Keratinocyte (primary cell): ENCODE measurements around the gene PRR14. TPM values are rescaled to one million over a fixed set of nuclear protein-coding genes. Genes with fewer than 3 reads are reported as not detected.

Experiments used
- DNase-seq: peaks from one replicate; pipeline ENCODE4 v3.0.0-alpha.2; 2011; ENCODE audit warnings: low read depth, missing footprints, low spot score
- FAIRE-seq: peaks from 2 replicates; lab custom pipeline; 2011; peaks lifted over from hg19 to GRCh38; lab: Jason Lieb, UNC
- H2AFZ ChIP-seq: 2 replicates; pipeline ENCODE4 v1.6.0; 2012; ENCODE audit warnings: low read length, control low read depth, inconsistent platforms; ENCODE audit not compliant: control insufficient read depth
- H3K27ac ChIP-seq: 2 replicates; pipeline ENCODE4 v1.5.1; 2011; ENCODE audit warnings: low read length; ENCODE audit not compliant: control insufficient read depth, insufficient read depth
- H3K27me3 ChIP-seq: 3 replicates; pipeline ENCODE4 v1.6.0; 2011; ENCODE audit warnings: low read length; ENCODE audit not compliant: control insufficient read depth, insufficient read depth; ENCODE audit errors: extremely low read depth
- H3K36me3 ChIP-seq, 2 experiments: 2 replicates in 1 of 2; 3 replicates in 1 of 2; pipeline ENCODE4 v1.5.1; 2011; ENCODE audit warnings: low read length in 2 of 2, mild to moderate bottlenecking in 1 of 2; ENCODE audit not compliant: control insufficient read depth in 2 of 2, insufficient read depth in 2 of 2; ENCODE audit errors: extremely low read depth in 1 of 2
- H3K4me1 ChIP-seq: 3 replicates; pipeline ENCODE4 v1.5.1; 2011; ENCODE audit warnings: low read length; ENCODE audit not compliant: control insufficient read depth, insufficient read depth; ENCODE audit errors: extremely low read depth
- H3K4me2 ChIP-seq: 3 replicates; pipeline ENCODE4 v1.6.0; 2011; ENCODE audit warnings: low read depth, low read length; ENCODE audit not compliant: control insufficient read depth, insufficient read depth; ENCODE audit errors: extremely low read depth
- H3K4me3 ChIP-seq, 3 experiments: fragments of 200-600 bp in 1 of 3; sonication (generic) in 1 of 3; 2 replicates in 2 of 3; 3 replicates in 1 of 3; pipeline ENCODE4 v1.5.1; 2011 to 2016; ENCODE audit warnings: low read length in 3 of 3, mild to moderate bottlenecking in 3 of 3, control low read depth in 2 of 3, inconsistent platforms in 1 of 3, low read depth in 1 of 3, mixed read lengths in 1 of 3, mixed run types in 1 of 3, moderate library complexity in 1 of 3; ENCODE audit not compliant: control insufficient read depth in 2 of 3, insufficient read depth in 2 of 3; ENCODE audit errors: extremely low read depth in 1 of 3
- H3K79me2 ChIP-seq: 2 replicates; pipeline ENCODE4 v1.6.0; 2012; ENCODE audit warnings: low read length; ENCODE audit not compliant: control insufficient read depth, insufficient read depth
- H3K9ac ChIP-seq: 3 replicates; pipeline ENCODE4 v1.6.0; 2011; ENCODE audit warnings: low read length; ENCODE audit not compliant: control insufficient read depth, insufficient read depth; ENCODE audit errors: extremely low read depth
- H3K9me1 ChIP-seq: 3 replicates; pipeline ENCODE4 v1.6.0; 2011; ENCODE audit warnings: low read length; ENCODE audit not compliant: control insufficient read depth, insufficient read depth; ENCODE audit errors: extremely low read depth
- H3K9me3 ChIP-seq: 2 replicates; pipeline ENCODE4 v1.5.1; 2012; ENCODE audit warnings: low read depth, low read length; ENCODE audit not compliant: control insufficient read depth
- H4K20me1 ChIP-seq: 3 replicates; pipeline ENCODE4 v1.6.0; 2011; ENCODE audit warnings: low read length; ENCODE audit not compliant: control insufficient read depth, insufficient read depth; ENCODE audit errors: extremely low read depth
- EZH2 ChIP-seq: IDR thresholded peaks from one replicate; pipeline ENCODE4 v1.6.1; 2012; ENCODE audit warnings: inconsistent platforms, mild to moderate bottlenecking, low read length, moderate library complexity
- dilution Hi-C: fragments of 300-500 bp; cut with MboI; formaldehyde crosslinking; loops from one replicate; pipeline ENCODE4 v1.7.0; 2020; ENCODE audit warnings: low sequenced_read_pairs; ENCODE audit not compliant: extremely low pct_ligation_motif_present
- polyA plus RNA-seq, 5 experiments: library from polyadenylated mRNA; depleted of rRNA in 3 of 5; stranded (reverse) in 3 of 5; stranded (forward) in 1 of 5; unstranded in 1 of 5; fragments of >200 nt; gene quantifications; 1 replicate in 1 of 5; 2 replicates in 3 of 5; 3 replicates in 1 of 5; pipeline versions ENCODE4 v1.2.1 to v1.2.3, GENCODE V29; 2011 to 2012; ENCODE audit warnings: missing spikeins in 2 of 5, low read depth in 1 of 5, low replicate concordance in 1 of 5
- TF ChIP-seq, protein P1 (sequence below), 3 experiments: IDR thresholded peaks in 1 of 3; conservative IDR thresholded peaks in 1 of 3; optimal IDR thresholded peaks in 1 of 3; 2 replicates in 2 of 3; 3 replicates in 1 of 3; pipeline versions ENCODE3 to v1.5.1; 2011; ENCODE audit warnings: low read length in 3 of 3, mild to moderate bottlenecking in 3 of 3, moderate library complexity in 2 of 3, control low read depth in 1 of 3, inconsistent platforms in 1 of 3; ENCODE audit not compliant: insufficient read depth in 2 of 3; ENCODE audit errors: extremely low read depth in 1 of 3

The PRR14 gene
- polyA plus RNA-seq, 1 donor (not counting 4 experiments of a cell fraction or from before 2014, with no cell fraction given), result 7.4 TPM

GRCh38 chr16:30655815-30656347 lies 5.1 kb downstream of the PRR14 start:
- dilution Hi-C loops, result no loop called here
- H2AFZ ChIP-seq, result no peak overlapping the region
- H3K79me2 ChIP-seq, result peaks cover 27% of the 10 kb centered on the region
- H3K4me1 ChIP-seq, result peaks cover 25% of the 10 kb centered on the region
- H3K9ac ChIP-seq, result no peak overlapping the region
- no peak overlapping the region for H3K4me2 ChIP-seq
- H4K20me1 ChIP-seq, result no peaks in the 10 kb centered on the region
- H3K4me3 ChIP-seq, result no peak overlapping the region
- TF ChIP-seq, protein P1, sequence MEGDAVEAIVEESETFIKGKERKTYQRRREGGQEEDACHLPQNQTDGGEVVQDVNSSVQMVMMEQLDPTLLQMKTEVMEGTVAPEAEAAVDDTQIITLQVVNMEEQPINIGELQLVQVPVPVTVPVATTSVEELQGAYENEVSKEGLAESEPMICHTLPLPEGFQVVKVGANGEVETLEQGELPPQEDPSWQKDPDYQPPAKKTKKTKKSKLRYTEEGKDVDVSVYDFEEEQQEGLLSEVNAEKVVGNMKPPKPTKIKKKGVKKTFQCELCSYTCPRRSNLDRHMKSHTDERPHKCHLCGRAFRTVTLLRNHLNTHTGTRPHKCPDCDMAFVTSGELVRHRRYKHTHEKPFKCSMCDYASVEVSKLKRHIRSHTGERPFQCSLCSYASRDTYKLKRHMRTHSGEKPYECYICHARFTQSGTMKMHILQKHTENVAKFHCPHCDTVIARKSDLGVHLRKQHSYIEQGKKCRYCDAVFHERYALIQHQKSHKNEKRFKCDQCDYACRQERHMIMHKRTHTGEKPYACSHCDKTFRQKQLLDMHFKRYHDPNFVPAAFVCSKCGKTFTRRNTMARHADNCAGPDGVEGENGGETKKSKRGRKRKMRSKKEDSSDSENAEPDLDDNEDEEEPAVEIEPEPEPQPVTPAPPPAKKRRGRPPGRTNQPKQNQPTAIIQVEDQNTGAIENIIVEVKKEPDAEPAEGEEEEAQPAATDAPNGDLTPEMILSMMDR (optimal IDR thresholded peaks at IDR 0.05 in 1 of 3, IDR thresholded peaks at IDR 0.05 in 1 of 3, conservative IDR thresholded peaks at IDR 0.05 in 1 of 3; ENCODE audit: extremely low read depth in 1 of 3, insufficient read depth in 2 of 3, low read length in 3 of 3), result no peak
- no peak for TF ChIP-seq EZH2
- no peak for FAIRE-seq
- peaks cover 32% of the 10 kb centered on the region in 2 experiments for H3K36me3 ChIP-seq
- H3K9me3 ChIP-seq, result no peaks in the 10 kb centered on the region
- no peak for DNase-seq
- no peaks in the 10 kb centered on the region for H3K9me1 ChIP-seq
- no peaks in the 10 kb centered on the region for H3K27me3 ChIP-seq
- no peak overlapping the region for H3K27ac ChIP-seq

- dilution Hi-C loops, result no loop called here
- Histone ChIP-seq H3K9ac (no peak overlapping the region), H3K27me3 (no peaks in the 10 kb centered on the region), H3K4me3 (no peak overlapping the region), H3K79me2 (peaks cover 32% of the 10 kb centered on the region), H3K27ac (no peak overlapping the region), H3K36me3 (peaks cover 37% of the 10 kb centered on the region in 2 experiments), H4K20me1 (no peaks in the 10 kb centered on the region), H3K9me1 (no peaks in the 10 kb centered on the region), H3K4me1 (peaks cover 30% of the 10 kb centered on the region), H2AFZ (no peak overlapping the region), H3K9me3 (no peaks in the 10 kb centered on the region), H3K4me2 (no peak overlapping the region)
- TF ChIP-seq EZH2, result no peak
- TF ChIP-seq, protein P1 (optimal IDR thresholded peaks at IDR 0.05 in 1 of 3, IDR thresholded peaks at IDR 0.05 in 1 of 3, conservative IDR thresholded peaks at IDR 0.05 in 1 of 3; ENCODE audit: extremely low read depth in 1 of 3, insufficient read depth in 2 of 3, low read length in 3 of 3), result no peak
- no peak for FAIRE-seq
- no peak for DNase-seq
Measured at GRCh38 chr16:30656388-30656787, 5.6 kb downstream of the PRR14 start.
